ENCODE results near the gene SLC10A7. TPM values are rescaled to one million over a fixed set of nuclear protein-coding genes. Genes with fewer than 3 reads are reported as not detected.

SLC10A7 gene
- polyA plus RNA-seq, 1 donor (not counting 4 experiments of a cell fraction or from before 2014, with no cell fraction given) = 12.7 TPM

DNA sequence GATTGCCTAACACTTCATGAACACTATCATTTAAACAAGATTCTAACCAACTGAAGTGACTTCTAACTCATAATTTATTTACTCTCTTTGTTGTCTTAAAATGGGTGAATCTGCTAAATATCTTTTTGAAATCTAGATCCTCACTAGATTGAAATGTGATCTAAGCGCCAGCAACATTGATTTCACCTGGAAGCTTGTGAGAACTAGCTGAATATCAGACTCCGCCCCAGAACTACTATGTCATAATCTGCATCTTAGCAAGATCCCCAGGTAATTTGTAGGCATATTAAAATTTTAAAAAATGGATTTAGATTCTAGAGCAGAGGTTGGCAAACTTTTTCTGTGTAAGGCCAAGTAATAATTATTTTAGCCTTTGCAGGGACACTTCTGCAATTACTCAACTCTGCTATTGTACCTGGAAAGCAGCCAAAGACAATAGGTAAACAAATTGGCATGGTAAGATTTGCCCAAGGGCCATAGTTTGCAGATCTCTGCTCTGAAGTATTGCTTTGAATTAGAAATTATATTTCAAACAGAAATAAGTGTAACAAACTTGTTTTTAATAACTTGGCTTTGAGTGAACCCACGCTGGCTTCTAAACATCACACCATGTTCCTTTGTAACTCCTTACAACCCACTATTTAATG is 185.9 kb downstream of the SLC10A7 start:
- Histone ChIP-seq H4K20me1 (ENCODE audit: control insufficient read depth, extremely low read depth, insufficient read depth, low read length) (no peaks in the 10 kb centered on the region), H3K79me2 (ENCODE audit: control insufficient read depth, insufficient read depth, low read length) (no peaks in the 10 kb centered on the region), H3K27ac (ENCODE audit: control insufficient read depth, insufficient read depth, low read length) (no peak overlapping the region), H3K36me3 (ENCODE audit: control insufficient read depth in 2 of 2, extremely low read depth in 1 of 2, insufficient read depth in 2 of 2, low read length in 2 of 2) (no peaks in the 10 kb centered on the region), H3K27me3 (ENCODE audit: control insufficient read depth, extremely low read depth, insufficient read depth, low read length) (no peaks in the 10 kb centered on the region), H3K4me3 (ENCODE audit: control insufficient read depth in 2 of 3, extremely low read depth in 1 of 3, insufficient read depth in 2 of 3, low read depth in 1 of 3, low read length in 3 of 3) (no peak overlapping the region), H3K9ac (ENCODE audit: control insufficient read depth, extremely low read depth, insufficient read depth, low read length) (no peak overlapping the region), H3K4me1 (ENCODE audit: control insufficient read depth, extremely low read depth, insufficient read depth, low read length) (peaks cover 20% of the 10 kb centered on the region), H3K9me1 (ENCODE audit: control insufficient read depth, extremely low read depth, insufficient read depth, low read length) (no peaks in the 10 kb centered on the region), H2AFZ (ENCODE audit: control insufficient read depth, low read length) (no peak overlapping the region), H3K4me2 (ENCODE audit: control insufficient read depth, extremely low read depth, insufficient read depth, low read depth, low read length) (no peak overlapping the region), H3K9me3 (ENCODE audit: control insufficient read depth, low read depth, low read length) (no peaks in the 10 kb centered on the region)
- FAIRE-seq (no peak), DNase-seq (ENCODE audit: low read depth, low spot score) (no peak)
- no peak for TF ChIP-seq EZH2 (IDR thresholded peaks at IDR 0.05; ENCODE audit: low read length)
- TF ChIP-seq, protein P1, sequence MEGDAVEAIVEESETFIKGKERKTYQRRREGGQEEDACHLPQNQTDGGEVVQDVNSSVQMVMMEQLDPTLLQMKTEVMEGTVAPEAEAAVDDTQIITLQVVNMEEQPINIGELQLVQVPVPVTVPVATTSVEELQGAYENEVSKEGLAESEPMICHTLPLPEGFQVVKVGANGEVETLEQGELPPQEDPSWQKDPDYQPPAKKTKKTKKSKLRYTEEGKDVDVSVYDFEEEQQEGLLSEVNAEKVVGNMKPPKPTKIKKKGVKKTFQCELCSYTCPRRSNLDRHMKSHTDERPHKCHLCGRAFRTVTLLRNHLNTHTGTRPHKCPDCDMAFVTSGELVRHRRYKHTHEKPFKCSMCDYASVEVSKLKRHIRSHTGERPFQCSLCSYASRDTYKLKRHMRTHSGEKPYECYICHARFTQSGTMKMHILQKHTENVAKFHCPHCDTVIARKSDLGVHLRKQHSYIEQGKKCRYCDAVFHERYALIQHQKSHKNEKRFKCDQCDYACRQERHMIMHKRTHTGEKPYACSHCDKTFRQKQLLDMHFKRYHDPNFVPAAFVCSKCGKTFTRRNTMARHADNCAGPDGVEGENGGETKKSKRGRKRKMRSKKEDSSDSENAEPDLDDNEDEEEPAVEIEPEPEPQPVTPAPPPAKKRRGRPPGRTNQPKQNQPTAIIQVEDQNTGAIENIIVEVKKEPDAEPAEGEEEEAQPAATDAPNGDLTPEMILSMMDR (optimal IDR thresholded peaks at IDR 0.05 in 1 of 3, IDR thresholded peaks at IDR 0.05 in 1 of 3, conservative IDR thresholded peaks at IDR 0.05 in 1 of 3; ENCODE audit: extremely low read depth in 1 of 3, insufficient read depth in 2 of 3, low read length in 3 of 3) = no peak
- dilution Hi-C loops (cut with MboI; ENCODE audit: extremely low pct_ligation_motif_present, low sequenced_read_pairs) = no loop called here

DNA sequence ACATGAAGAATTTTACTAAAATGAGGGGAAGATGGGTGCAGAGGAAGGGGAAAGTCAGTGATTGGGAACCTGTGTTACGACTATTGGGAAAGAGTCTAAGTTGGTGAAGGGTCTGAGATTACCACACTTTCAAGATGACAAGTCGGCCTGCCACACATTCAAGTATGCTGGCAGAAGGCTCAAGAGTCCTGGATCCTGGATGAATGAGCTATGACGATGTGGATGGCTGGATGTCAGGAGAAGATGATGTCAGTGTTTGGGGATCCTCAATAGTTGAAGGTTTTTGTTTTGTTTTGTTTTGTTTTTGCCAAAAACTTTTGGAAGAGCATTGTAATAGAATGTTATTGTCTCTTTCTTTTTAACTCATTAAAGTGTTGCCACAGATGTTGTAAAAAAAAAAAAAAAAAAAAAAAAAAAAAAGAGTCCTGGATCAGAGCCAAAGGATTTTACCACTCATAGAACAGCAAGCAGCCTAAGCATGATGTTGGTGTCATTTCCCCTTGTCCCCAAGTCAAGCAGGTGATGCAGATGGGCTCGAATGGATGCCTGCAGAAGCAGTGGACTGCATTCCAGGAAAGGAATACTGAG is 186.8 kb downstream of the SLC10A7 start:
- Histone ChIP-seq H3K4me2 (ENCODE audit: control insufficient read depth, extremely low read depth, insufficient read depth, low read depth, low read length) (no peak overlapping the region), H3K79me2 (ENCODE audit: control insufficient read depth, insufficient read depth, low read length) (no peaks in the 10 kb centered on the region), H3K27me3 (ENCODE audit: control insufficient read depth, extremely low read depth, insufficient read depth, low read length) (no peaks in the 10 kb centered on the region), H3K36me3 (ENCODE audit: control insufficient read depth in 2 of 2, extremely low read depth in 1 of 2, insufficient read depth in 2 of 2, low read length in 2 of 2) (no peaks in the 10 kb centered on the region), H2AFZ (ENCODE audit: control insufficient read depth, low read length) (no peak overlapping the region), H3K27ac (ENCODE audit: control insufficient read depth, insufficient read depth, low read length) (no peak overlapping the region), H3K9ac (ENCODE audit: control insufficient read depth, extremely low read depth, insufficient read depth, low read length) (no peak overlapping the region), H3K9me3 (ENCODE audit: control insufficient read depth, low read depth, low read length) (no peaks in the 10 kb centered on the region), H3K4me3 (ENCODE audit: control insufficient read depth in 2 of 3, extremely low read depth in 1 of 3, insufficient read depth in 2 of 3, low read depth in 1 of 3, low read length in 3 of 3) (no peak overlapping the region), H3K9me1 (ENCODE audit: control insufficient read depth, extremely low read depth, insufficient read depth, low read length) (no peaks in the 10 kb centered on the region), H4K20me1 (ENCODE audit: control insufficient read depth, extremely low read depth, insufficient read depth, low read length) (no peaks in the 10 kb centered on the region), H3K4me1 (ENCODE audit: control insufficient read depth, extremely low read depth, insufficient read depth, low read length) (peaks cover 29% of the 10 kb centered on the region)
- no peak for DNase-seq (ENCODE audit: low read depth, low spot score)
- FAIRE-seq = no peak
- TF ChIP-seq, protein P1 (optimal IDR thresholded peaks at IDR 0.05 in 1 of 3, IDR thresholded peaks at IDR 0.05 in 1 of 3, conservative IDR thresholded peaks at IDR 0.05 in 1 of 3; ENCODE audit: extremely low read depth in 1 of 3, insufficient read depth in 2 of 3, low read length in 3 of 3) = no peak
- no peak for TF ChIP-seq EZH2 (IDR thresholded peaks at IDR 0.05; ENCODE audit: low read length)
- dilution Hi-C loops (cut with MboI; ENCODE audit: extremely low pct_ligation_motif_present, low sequenced_read_pairs) = no loop called here

All from keratinocyte (primary cell).